BE2C (cell line): ENCODE results near the gene OCA2.

Experiments
- DNase-seq: peaks from one replicate; pipeline ENCODE4 v3.0.0-alpha.2; 2020
- H3K27me3 ChIP-seq: fragments of 250-450 bp; sonication (Bioruptor Pico); 2 replicates; pipeline ENCODE4 v1.5.1; 2020; ENCODE audit warnings: mild to moderate bottlenecking
- H3K36me3 ChIP-seq: fragments of 250-450 bp; sonication (Bioruptor Pico); 2 replicates; pipeline ENCODE4 v1.5.1; 2020; ENCODE audit warnings: mild to moderate bottlenecking
- H3K4me1 ChIP-seq: fragments of 250-450 bp; sonication (Bioruptor Pico); 2 replicates; pipeline ENCODE4 v1.5.1; 2020
- H3K4me3 ChIP-seq: 2 replicates; pipeline ENCODE4 v1.5.1; 2011; ENCODE audit warnings: low read depth, low read length
- H3K9me3 ChIP-seq: fragments of 250-450 bp; sonication (Bioruptor Pico); 2 replicates; pipeline ENCODE4 v1.5.1; 2020
- TF ChIP-seq, protein P1 (sequence below): IDR thresholded peaks from 2 replicates; pipeline ENCODE4 v1.5.1; 2012; ENCODE audit warnings: mild to moderate bottlenecking, low read depth, low read length

Gene OCA2

DNA sequence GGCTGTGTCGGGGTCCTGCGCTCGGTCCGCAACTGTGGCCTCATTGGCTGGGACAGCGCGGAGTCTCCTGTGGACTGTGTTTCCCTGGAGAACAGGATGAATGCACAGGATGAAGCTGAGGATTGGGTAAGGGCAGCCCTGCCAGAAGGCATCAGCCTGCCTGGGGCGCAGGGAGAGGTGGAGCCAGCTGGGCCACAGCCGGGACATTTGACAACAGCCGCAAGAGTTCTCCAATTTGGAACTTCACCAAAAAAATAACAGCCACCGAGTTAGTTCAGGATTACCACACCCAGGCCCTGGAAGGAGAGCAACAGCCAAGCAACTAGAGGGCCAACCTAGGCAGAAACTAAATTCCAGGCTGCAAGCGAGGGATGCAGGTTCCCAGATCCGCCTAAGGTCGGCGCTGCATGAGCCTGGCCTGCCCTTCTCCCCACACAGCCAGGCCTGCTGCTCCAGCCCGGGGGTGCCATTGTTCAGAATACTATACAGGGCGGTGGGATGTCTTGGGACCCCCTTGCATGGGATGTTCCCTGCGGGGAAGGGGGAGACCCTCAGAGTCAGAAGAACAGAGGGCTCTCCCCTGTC lies 229.3 kb downstream of the OCA2 start:
- no peaks in the 10 kb centered on the region for H3K4me1 ChIP-seq
- DNase-seq = no peak
- H3K4me3 ChIP-seq = no peak overlapping the region
- H3K9me3 ChIP-seq = no peaks in the 10 kb centered on the region
- H3K27me3 ChIP-seq = no peaks in the 10 kb centered on the region
- H3K36me3 ChIP-seq = no peaks in the 10 kb centered on the region
- TF ChIP-seq, protein P1, sequence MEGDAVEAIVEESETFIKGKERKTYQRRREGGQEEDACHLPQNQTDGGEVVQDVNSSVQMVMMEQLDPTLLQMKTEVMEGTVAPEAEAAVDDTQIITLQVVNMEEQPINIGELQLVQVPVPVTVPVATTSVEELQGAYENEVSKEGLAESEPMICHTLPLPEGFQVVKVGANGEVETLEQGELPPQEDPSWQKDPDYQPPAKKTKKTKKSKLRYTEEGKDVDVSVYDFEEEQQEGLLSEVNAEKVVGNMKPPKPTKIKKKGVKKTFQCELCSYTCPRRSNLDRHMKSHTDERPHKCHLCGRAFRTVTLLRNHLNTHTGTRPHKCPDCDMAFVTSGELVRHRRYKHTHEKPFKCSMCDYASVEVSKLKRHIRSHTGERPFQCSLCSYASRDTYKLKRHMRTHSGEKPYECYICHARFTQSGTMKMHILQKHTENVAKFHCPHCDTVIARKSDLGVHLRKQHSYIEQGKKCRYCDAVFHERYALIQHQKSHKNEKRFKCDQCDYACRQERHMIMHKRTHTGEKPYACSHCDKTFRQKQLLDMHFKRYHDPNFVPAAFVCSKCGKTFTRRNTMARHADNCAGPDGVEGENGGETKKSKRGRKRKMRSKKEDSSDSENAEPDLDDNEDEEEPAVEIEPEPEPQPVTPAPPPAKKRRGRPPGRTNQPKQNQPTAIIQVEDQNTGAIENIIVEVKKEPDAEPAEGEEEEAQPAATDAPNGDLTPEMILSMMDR = no peak

DNA sequence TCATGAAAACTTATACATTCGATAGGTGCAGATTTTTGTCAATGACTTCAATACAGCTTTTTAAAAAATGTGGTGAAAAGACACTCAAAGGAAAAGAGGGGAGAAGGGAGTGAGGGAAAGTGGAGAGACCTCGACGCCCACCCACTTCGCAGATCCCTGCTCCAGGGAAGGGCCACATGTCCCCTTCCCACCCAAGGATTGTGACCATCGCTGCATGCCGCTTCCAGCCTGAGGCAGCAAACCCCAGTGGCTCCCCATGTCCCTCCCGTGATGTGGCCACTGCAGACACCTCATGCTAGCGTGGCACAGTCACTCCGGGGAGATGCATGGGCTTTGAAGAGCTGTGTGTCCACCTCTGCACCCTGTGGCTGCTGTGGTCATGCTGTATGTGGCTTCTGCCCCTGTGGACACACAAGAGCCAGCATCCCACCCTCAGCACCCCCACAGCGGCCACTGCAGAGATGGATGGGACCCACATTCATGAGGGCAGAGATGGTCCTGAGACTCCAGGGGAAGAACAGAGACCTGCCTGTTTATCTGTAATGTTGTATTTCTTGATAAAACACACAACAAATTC lies 230.2 kb downstream of the OCA2 start:
- TF ChIP-seq, protein P1 = no peak

DNA sequence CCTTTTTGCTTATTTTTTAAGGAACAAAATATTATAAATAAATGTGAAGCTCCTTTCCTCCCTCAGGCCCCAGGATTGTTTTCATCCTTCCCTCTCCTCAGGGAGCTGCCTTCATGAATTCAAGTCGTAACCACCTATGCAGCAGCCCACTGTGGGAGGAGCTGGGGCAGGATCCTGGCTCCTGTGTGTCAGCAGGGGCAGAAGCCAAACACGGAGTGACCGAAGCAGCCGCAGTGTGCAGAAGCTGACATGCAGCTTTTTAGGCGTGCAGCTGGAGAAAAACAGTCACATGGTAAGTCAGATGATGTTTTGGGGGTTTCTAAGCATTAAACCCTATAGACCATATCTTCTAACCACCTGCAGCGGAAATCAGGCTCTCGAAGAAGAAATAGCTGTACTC lies 231.3 kb downstream of the OCA2 start:
- DNase-seq = no peak
- TF ChIP-seq, protein P1 = no peak

More for the DNA sequence above, 230.2 kb downstream of the OCA2 start:
- Histone ChIP-seq H3K36me3 (no peaks in the 10 kb centered on the region), H3K27me3 (no peaks in the 10 kb centered on the region), H3K4me3 (no peak overlapping the region), H3K4me1 (no peaks in the 10 kb centered on the region), H3K9me3 (no peaks in the 10 kb centered on the region)
- DNase-seq = no peak

DNA sequence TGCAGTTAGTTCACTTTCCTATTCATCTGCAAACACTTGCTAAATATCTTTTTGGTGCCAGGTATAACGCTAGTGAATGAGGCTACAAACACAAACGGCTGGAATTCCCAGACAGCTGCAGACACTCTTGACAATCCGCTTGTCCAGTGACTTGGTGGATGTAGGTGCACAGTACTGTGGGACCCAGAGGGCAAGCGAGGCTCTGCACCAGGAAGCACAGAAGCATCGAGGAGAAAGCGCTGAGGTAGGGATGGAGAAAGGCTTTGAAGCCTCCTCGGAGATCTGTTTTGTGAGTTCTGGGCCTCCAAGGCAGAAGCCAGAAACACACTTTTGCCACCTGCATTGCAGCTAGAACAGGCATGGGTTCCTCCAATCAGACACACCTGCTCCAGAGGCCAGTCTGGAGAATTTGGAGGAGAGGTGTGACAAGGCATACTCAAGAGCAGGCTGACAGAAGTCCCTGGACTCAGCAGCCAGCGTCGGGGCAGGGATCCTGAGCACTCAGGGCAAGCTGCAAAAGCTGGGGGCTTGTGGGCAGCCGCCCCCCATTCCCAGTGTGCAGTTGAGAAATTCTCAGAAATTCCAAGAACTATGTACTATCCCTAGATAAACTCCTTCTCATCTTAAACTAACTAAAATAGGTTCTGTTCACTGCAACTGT lies 232.5 kb downstream of the OCA2 start:
- H3K27me3 ChIP-seq = no peaks in the 10 kb centered on the region
- TF ChIP-seq, protein P1 = no peak
- no peaks in the 10 kb centered on the region for H3K4me1 ChIP-seq
- no peak overlapping the region for H3K4me3 ChIP-seq
- no peaks in the 10 kb centered on the region for H3K9me3 ChIP-seq
- DNase-seq = no peak
- H3K36me3 ChIP-seq = no peaks in the 10 kb centered on the region

More for the DNA sequence above, 231.3 kb downstream of the OCA2 start:
- Histone ChIP-seq H3K4me3 (no peak overlapping the region), H3K27me3 (no peaks in the 10 kb centered on the region), H3K36me3 (no peaks in the 10 kb centered on the region), H3K4me1 (no peaks in the 10 kb centered on the region), H3K9me3 (no peaks in the 10 kb centered on the region)

DNA sequence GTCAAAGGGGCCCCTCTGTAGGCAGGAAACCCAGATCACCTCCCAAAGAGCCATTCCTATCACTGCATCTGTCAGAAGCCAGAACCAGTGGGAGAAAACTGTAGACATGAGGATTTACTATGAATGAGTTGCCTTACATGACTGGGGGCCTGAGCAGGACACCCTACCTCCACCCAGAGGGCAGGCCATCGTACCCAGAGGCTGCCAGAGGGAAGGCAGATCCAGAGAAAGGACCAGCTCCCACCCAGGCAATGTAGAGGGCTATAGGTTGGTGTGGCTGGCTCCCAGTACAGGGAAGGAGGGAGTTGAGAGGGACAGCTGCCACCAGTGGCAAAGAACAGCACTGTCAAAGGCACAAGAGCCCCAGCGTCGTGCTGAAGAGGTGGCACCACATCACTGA lies 233.2 kb downstream of the OCA2 start:
- TF ChIP-seq, protein P1 = no peak
- Histone ChIP-seq H3K9me3 (no peaks in the 10 kb centered on the region), H3K27me3 (no peaks in the 10 kb centered on the region), H3K4me3 (no peak overlapping the region), H3K4me1 (no peaks in the 10 kb centered on the region), H3K36me3 (no peaks in the 10 kb centered on the region)
- no peak for DNase-seq

DNA sequence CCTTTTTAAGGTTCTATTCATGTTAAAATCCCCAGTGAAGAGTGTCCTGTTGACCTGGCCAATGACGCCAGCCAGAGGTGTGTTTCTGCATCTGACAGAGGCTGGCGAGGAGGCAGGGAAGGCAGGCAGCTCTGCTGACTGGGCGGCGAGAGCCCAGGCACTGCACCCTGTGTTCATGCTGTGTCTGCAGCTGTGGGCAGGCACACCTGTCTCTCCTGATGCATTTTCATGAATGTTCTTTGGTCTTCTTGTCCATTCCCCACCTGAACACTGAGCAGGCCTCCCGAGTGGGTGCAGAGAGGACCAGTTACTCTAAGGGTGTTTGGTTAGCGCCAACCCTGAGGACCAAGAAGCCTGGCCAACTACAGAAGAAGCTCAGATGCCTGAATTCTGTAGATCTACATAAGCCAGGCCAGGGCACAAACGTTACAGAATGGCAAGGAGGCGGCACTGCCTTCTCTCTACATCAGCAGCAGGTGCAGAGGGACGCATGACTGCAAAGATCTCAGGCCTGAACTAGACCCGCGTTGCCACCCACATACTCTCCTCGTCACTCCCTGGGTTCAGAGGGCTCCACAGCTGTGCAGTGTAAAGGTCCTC lies 233.7 kb downstream of the OCA2 start:
- TF ChIP-seq, protein P1 = no peak
- H3K4me1 ChIP-seq = no peaks in the 10 kb centered on the region

More for the DNA sequence above, 233.7 kb downstream of the OCA2 start:
- Histone ChIP-seq H3K36me3 (no peaks in the 10 kb centered on the region), H3K4me3 (no peak overlapping the region), H3K9me3 (no peaks in the 10 kb centered on the region), H3K27me3 (no peaks in the 10 kb centered on the region)
- no peak for DNase-seq
